CD4-positive, alpha-beta T cell treated with Interferon gamma for 1 hour (primary cell): ENCODE measurements around the gene UBE2S.
"Not testable (repeated sequence)": the region's sequence is repeated elsewhere in the genome, so short reads cannot be mapped to it uniquely, and the experiment has no call there.

Source experiments
- DNase-seq: peaks from one replicate; pipeline ENCODE4 v3.0.0-alpha.2; 2020

The UBE2S gene

GRCh38 chr19:55402509-55402908 lies 5.1 kb downstream of the UBE2S start:
- DNase-seq = no peak

- DNase-seq = not testable (repeated sequence)
These were observed 6.2 kb downstream of the UBE2S start for GRCh38 chr19:55401390-55401789.

GRCh38 chr19:55400281-55401087 lies 7.1 kb downstream of the UBE2S start:
- DNase-seq = no peak

GRCh38 chr19:55398200-55398925 lies 9.2 kb downstream of the UBE2S start:
- no peak for DNase-seq

- DNase-seq = no peak
These were observed 14.5 kb downstream of the UBE2S start for GRCh38 chr19:55392820-55393761.

GRCh38 chr19:55391702-55392615 lies 15.6 kb downstream of the UBE2S start:
- no peak for DNase-seq

GRCh38 chr19:55391191-55391670 lies 16.4 kb downstream of the UBE2S start:
- DNase-seq = no peak

GRCh38 chr19:55390461-55390880 lies 17.1 kb downstream of the UBE2S start:
- DNase-seq = no peak

- DNase-seq = no peak
These were observed 17.9 kb downstream of the UBE2S start for GRCh38 chr19:55389386-55390317.

GRCh38 chr19:55387736-55388497 lies 19.7 kb downstream of the UBE2S start:
- DNase-seq = no peak

GRCh38 chr19:55386493-55386971 lies 21.1 kb downstream of the UBE2S start:
- DNase-seq = no peak

- DNase-seq = peak; percentile 98
These were observed 21.7 kb downstream of the UBE2S start, which contains the start of gene RPL28 for GRCh38 chr19:55385724-55386492. TSS of gene RPL28 (plus strand) at chr19:55385932. CDS start at chr19:55386358, 426 bp downstream.

GRCh38 chr19:55384920-55385723 lies 22.5 kb downstream of the UBE2S start:
- peak; percentile 94 for DNase-seq

GRCh38 chr19:55384131-55384919 lies 23.3 kb downstream of the UBE2S start, which contains the start of gene TMEM238:
TSS of gene TMEM238 (minus strand) at chr19:55384292. CDS start at chr19:55384259, 33 bp downstream.
- no peak for DNase-seq

- peak; percentile 45 for DNase-seq
These were observed 24.1 kb downstream of the UBE2S start for GRCh38 chr19:55383279-55384130.
